Esophagus mucosa (tissue), 1 donor: ENCODE measurements around the gene GPATCH2. TPM values are rescaled to one million over a fixed set of nuclear protein-coding genes. Genes with fewer than 3 reads are reported as not detected.

ENCODE experiments used
- ATAC-seq: fragments of 200-7000 bp; cut with Tn5 transposase; one replicate; pipeline ENCODE4 v1.9.1; 2020
- total RNA-seq: library from RNA; stranded (reverse); gene quantifications from one replicate; pipeline ENCODE4 v1.2.4, GENCODE V29; 2023
- donor health status: DM: yes; HTN: yes; CAD: no.

The GPATCH2 gene
- total RNA-seq, 1 donor from 2014 or later: 6.5 TPM

DNA sequence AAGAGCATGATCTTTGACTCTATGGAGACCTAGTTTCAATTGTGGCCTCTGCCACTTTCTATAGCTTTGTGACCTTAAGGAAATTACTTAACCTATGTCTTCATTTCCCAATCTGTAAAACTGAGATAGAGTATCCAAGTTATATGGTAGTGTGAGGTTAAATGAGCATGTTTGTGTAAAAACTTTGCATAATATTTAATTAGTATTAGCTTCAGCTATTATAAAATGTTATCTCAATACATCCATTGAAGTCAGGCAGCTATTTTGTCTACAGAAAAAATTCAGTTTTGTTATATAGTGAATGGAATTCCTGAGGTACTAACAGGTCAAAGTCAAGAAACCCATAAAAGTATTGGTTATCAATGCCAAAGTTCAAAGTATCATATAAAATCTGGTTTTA, 53.6 kb downstream of the GPATCH2 start:
- ATAC-seq: no peak

DNA sequence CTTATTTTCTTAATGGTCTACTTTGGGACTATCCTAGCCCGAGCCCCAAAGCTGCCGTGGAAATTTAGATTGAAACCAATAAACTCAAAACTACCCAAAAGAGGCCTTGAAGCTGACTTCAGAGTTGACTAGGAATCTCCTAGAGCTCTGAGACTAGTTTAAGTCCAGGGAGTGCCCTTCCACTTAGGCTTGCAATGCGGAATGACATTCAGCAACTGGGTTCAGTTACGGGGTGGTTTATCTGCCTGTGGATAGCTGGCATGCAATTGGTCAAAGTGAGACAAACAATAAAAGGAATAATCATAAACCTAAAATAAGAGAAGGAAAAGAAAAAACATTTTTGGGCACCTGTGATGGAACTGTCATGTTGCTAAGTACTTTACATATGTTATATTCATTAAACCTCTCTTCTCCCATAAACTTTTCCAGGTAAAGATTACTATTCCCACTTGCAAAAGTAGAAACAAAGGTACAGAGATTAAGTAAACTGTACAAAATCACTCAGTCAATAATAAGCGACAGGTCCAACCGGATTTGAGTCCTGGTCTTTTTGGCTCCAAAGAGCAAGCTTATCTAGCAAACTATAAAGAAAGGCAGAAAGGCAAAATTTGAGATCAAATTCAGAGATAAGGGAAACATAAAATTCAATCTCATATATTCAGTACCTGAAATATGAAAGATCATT, 56.5 kb downstream of the GPATCH2 start:
- ATAC-seq: no peak

DNA sequence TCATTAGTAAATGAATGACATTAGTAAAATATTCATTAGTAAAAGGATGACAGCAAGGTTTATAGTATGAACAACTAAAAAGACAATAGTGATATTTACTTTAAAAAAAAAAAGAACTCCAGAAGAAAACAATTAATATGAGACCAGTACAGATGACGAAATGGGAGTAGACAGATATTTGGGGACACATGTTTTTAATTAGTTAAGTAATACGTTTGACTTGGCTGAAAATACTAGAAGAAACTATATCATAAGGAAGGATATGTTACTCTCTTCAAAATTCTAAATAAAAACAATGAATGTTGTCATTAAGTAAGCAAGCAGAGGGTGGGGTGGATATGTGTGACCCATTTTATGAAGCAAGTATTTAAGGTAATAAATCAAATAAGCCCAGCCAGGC, 61.9 kb downstream of the GPATCH2 start:
- ATAC-seq: no peak

DNA sequence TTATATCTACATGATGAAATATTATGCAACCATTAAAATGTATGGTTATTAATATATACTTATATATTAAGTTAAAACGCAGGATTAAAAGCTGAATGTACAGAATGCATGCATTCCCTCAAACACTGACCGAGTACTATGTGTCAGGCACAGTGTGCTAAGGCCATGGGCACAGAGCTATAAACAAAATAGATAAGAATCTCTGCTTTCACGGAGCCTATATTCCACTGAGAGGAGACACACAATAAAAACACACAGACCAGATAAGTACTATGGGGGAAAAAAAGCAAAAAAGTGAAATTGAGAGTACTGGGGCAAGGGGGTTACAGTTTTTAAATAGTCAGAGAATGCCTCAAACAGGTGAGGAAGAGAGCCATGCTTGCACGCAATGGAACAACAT, 62.7 kb downstream of the GPATCH2 start:
- no peak for ATAC-seq

DNA sequence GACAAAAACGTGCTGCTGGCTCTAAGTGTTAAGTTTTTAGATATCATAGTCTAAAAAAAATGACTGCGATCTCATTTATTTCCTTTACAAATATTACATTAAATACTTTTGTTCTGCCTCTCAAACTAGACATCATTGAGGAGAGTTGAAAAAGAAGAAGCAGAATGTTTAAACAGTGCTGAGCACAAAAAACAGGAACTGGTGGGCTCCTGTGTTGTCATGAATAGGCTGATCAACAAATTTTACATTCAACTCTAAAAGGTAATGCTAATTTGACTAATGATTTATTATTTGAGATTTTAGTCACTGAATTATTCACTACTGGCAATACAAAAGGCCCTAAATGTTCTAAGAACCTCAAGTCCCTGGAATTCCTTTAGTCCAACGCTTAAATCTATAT, 66.1 kb downstream of the GPATCH2 start:
- no peak for ATAC-seq

DNA sequence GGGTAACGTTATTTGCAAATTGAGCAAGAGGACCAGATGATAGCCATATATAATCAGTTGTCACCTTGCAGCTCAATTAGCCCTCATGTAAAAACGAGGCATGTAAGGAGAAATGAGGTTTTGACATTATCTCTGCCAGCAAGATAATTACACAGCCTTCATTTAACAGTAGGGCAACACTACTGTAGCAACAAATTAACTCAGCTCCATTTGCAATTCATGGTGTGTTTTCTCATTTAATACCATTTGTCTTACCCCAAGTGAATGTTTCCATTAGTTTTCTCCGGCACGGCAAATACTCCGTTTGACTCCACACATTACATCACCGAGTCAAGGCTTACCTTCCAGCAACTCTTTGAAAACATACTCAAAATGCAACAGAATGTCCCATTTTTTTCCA, 66.7 kb downstream of the GPATCH2 start:
- ATAC-seq: no peak

DNA sequence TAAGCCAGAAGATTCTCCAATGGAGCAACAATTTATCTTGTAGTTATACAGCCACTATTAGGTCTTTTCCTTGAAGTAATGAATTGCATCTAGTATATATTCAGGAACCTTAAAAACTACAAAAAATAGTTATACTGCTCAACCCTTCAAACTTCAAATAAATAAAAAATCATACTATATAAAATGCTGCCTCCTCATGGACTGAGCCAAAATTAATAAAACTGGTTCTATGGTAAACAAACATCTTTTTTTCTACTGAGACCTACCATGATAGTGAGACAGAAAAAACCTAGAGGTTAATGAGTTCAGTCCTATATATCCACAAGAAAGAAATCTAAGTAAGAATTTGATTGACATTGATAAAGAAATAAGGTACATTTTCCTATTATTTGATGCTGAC, 67.7 kb downstream of the GPATCH2 start:
- ATAC-seq: no peak

DNA sequence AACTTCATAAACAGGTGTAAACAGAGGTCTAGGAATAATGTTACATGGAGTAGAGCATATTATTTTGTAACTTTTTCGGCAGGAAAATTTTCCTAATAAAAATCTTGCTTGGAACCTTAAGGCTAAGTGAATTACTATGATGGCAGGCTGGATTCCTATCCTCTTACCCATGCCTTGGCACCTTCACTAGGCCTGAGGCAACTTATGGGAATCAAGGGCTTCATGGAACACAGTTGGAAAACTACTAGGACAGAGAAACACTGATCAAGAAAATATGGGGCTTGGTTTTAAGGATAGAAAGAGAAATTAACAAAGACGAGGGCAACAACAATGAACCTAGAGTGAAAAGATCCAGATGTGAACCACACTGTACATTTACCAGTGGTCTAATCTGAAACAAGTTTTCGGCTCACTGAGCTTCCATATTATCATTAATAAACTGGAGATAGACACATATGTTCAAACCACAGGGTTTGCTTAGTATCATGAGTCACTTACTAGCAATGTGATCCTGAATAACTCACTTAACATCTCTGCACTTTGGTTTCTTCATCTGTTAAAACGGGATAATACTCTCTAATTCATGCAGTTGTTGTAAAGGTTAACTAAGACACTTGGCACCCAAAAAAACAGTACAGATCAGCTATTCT, 68.5 kb downstream of the GPATCH2 start:
- peak; percentile 53 for ATAC-seq

DNA sequence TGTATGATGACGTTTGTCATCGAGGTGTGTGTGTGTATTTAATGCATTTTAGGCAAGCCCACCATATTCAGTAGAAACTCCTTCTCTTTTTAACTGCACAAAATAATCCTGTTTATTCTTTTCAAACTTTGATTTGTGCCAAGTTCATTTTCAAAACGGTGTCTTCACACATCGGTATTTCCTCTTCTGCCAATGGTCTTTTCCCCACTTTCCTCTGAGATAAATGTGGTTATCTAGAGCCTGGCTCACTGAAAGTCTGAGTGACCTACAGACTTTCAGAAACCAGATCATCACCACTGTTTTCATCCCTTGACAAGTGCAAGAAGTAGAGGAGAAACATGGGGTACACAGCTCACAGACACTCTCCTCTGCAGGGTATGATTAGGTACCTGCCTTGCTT, 69.4 kb downstream of the GPATCH2 start:
- no peak for ATAC-seq

DNA sequence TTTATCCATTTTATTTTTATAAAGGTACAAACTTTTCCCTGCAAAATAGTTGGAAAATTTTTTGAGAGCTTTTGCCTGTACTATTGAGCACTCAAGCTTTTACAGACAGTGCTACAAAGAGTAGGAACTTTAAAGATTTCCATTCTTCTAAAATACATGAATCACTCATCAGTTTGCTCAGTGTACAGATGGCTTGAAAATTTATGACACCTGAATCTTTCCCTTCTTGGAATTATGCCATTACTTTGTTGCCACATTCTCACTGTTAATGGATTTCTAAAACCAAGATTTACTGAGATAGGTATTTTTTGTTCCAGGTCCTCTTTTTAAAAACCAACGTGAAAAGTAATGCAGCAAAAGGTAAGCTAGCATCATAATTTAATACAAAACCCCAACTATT, 76.0 kb downstream of the GPATCH2 start:
- ATAC-seq: no peak

DNA sequence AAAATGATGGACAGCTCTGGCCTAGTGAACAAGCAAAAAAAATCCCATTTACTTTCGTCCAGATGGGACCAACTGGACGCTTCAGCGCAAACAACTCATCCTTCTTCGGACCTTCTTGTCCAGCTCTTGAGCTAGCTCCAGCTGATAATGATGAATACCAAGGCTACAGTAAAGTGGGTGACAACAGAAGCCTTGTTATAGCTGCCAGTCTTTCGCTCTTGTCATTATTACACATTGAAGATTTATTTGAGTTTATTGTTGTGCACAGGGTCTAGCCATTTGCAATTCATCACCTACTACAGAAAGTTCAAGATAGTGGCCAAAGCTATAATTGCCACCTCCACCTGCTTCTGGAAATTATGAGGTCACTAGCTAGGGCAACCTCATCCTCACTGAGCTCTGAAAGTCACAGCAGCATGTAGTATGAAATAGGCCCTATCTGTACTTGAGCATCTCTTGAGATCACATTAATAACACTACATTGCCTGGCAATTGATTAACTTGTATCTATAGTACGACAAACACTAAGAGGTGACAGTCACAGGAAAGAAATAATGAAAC, 76.9 kb downstream of the GPATCH2 start:
- no peak for ATAC-seq

DNA sequence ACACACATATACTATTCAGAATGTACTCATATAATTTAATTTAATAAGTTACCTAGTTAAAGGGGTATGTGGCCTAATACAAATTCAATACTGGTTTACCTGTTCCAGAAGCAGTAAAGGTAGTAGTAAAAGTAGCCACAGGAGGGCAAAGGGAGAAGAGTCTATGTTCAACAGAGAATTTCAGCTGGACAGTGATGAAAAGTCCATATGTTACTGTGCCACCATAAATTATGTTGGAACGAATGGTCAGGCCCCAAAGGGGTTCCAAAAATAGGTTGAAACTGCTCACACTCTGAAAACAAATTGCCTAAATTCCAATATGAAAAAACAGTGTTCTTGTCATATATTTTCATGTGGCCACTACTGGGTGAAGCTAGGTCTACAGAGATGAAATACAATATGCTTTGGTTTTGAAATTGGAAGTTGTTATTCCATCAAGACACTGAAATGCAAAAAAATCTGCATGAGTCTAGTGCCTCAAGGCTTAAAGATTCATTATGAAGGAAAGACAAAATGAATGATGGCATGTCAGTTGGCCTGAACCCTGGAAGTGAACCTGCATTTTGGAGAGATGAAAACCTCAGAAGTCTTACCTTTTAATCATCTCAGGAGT, 78.4 kb downstream of the GPATCH2 start:
- ATAC-seq: no peak

DNA sequence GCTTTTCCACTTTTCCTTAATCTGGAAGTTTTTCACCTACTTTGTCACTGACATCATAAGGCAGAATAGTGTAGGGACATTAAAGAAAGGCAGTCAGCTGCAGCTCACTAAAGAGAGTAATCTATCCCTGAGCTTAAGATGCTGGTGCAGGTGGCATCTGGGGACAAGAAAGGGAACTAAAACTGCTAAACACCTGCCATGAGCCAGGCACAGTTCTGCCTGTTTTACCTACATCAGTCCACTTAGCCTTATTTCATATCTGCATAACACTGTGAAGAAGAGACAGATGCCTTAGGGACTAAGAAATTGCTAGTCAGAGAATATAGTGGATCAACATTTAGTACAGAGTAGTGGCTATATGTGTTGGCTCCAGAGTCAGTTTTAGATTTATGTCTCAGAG, 88.1 kb downstream of the GPATCH2 start:
- no peak for ATAC-seq

DNA sequence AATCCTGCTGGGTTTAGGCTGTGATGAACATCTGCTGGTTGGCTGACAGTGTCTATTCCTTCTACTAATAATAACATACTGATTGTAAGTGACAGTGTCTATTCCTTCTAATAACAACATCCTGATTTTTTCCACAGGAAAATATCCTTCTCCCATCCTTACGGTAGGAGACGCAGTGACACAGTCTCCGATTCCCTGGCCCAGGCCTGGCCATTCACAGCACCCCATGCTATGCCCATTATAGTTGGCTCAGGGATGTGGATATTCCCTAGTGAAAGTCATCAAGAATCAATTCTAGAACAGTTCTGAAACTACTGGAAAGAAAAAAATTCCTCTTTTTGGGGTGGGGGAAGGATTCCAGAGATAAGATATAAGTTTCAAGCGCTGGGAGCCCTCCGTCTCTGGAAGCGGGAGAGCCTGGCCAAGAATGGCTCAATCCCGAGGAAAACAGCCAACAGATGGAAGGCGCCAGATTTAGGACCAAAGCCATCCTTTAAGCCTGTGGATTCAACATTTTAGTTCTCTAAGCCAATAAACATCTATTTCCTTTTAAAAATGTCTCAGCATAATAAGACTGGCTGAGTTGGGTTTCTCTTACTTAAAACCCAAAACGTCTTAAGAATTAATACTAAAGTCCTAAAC, 88.6 kb downstream of the GPATCH2 start:
- no peak for ATAC-seq

DNA sequence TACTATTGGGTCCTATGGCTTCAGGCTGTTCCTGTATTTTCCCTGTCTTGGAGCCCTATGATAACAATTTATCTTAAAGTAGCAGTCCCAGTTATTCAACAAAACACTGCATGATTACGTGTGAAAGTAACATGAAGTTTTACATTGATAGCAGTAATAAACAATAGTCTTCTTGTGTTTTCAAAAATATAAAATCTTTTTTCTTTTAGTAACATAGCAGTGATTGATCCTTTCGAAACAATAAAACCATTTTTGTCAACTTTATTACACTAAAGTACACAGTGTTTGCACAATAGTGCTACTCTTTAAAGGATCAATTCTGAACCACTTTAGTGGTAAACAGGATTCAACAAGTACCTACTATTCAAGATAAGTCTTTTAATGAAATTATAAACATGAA, 90.6 kb downstream of the GPATCH2 start:
- ATAC-seq: no peak

DNA sequence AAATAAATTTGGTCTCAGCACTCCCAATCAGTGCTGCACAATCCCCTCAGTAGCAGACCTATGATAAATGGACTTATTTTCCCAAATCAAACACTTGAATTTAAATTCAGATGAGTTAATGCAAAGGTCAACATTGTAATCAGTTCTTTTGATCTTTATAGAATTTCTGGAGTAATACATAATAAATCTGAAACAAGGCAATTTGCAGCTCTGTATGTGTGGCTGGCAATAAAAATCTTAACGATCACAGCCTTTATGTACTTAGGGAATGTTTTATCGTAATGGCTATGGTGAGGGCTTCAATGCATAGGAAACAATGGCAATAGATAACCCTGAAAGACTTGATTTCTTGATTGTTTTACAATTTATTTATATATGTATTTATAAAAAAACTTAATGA, 91.4 kb downstream of the GPATCH2 start:
- ATAC-seq: no peak

DNA sequence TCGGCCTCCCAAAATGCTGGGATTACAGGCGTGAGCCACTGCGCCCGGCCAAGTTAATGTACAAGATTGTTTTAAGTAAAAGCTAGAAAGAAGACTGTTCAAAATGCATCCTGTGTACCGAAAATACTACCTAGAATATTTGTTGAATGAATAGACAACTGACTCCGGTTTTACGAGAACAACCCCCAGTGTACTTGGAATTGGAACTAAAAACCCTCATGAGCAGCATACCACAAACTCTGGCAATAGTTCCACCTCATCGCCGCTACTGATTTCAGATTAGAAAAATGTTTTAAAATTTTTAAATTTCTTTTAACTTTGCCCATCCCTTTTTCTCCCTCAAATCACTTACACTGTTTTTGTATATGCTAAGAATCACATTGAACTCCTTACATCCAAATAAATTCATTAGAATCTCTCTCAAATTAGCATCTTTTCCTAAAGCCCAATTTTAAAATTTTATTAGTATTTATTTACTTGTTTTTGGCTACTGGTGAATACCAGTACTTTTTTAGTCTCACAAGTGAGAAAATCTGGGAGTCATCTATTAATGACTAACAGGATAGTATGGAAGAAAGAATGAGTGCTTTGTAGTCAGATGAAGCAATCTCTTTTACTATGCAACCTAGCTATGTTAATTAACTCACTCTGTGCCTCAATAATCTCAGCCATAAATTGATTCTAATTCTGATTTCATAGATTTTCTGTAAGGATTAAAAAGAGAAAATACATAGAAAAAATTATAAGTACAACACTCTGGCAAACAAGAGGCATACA, 95.1 kb downstream of the GPATCH2 start:
- no peak for ATAC-seq

DNA sequence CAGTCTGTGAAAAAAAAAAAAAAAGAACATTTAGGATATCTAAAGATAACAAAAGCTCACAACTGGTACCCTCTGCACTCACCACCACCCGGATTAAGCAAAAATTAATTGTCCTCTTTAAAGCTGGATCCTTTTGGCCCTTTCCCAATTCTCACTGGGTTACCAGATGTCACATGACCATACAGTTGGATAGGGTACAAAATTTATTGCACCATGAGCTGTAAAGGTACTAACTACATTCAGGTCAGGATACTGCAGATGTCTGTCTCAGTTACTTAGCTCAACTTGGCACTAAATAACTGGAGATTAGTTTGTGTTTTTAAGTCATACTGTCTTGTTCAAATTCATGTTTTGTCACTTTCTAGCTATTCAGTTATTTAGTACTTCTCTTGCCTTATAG, 96.3 kb downstream of the GPATCH2 start:
- no peak for ATAC-seq

DNA sequence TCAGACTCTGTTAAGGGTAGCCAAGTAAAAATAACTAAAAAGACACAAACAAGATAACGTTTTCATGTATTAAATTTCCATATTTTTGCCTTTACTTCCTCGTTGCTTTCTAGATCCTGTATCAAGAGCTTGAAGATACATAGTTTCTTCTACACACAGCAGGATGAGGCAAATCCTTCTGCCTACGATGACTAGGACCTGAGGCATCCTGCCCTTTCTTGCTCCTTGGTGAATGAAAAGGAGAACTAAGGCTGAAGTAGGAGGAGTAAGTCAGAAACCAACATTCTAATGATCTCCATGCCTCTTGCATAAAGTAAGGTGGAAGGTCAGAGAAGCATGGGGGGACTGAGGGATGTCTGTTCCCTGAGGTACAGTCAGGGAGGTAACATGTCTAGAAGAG, 102.6 kb downstream of the GPATCH2 start:
- ATAC-seq: peak; percentile 44

DNA sequence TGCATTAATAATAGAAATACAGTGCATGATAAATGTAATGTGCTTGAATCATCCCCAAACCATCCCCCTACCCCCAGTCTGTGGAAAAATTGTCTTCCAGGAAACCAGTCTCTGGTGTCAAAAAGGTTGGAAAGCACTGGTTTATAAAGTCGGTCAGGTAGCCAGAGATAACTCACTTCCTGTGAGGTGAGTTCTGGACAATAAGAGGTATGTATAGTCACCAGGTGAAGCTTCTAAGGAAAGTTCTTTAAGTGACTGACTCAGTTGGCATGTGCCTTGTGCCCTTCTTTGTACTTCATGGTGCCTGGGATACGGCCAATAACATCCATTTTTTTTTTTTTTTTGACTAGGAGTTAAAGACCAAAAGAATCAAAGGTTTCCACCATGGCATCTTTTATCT, 103.7 kb downstream of the GPATCH2 start:
- ATAC-seq: peak; percentile 43

DNA sequence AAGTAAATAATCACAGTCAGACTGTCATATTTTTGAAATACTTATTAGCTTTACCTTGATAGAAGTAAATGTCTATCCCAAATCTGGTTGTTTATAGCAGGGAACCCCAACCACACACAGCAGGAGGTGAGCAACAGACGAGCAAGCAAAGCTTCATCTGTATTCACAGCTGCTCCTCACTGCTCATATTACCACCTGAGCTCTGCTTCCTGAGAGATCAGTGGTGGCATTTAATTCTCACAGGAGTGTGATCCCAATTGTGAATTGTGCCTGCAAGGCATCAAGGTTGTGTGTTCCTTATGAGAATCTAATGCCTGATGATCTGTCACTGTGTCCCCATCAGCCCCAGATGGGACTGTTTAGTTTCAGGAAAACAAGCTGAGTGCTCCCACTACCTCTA, 104.3 kb downstream of the GPATCH2 start:
- no peak for ATAC-seq

DNA sequence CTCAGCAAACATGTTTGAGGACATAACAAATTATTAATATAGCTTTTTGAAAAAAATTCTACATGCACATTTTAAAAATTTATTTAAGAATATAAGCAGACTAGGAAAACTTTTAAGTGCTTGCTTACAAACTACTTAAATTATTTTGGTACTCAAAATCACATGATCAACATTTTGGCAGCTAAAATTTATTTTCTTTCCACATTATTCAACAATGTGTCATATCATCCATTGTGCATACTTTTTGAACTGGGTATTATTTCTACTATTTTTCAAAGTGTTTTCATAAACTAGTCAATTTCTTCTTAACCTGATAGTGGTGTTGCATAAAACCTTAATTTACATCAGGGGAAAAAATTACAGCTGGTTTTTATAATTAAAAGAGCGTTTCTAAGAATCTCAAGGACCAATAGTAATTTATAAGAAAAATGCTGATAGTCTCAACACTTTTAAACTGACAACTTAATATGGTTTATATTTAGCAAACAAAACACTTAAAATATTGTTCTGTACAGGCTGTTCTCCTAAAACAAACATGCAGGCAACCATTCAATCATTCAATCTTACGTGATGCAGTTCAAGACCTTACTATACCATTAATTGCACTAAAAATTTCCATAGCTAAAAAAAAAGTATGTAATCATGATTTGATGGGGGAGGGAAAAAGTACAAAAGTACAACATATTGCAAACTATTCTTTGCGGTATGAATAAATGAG, 105.0 kb downstream of the GPATCH2 start:
- ATAC-seq: no peak
